H1 (cell line): ENCODE data around the gene HS1BP3. TPM values are rescaled to one million over a fixed set of nuclear protein-coding genes. Genes with fewer than 3 reads are reported as not detected.

Source experiments
- GABPA ChIP-seq: IDR thresholded peaks from 2 replicates; pipeline ENCODE4 v1.6.1; 2011; ENCODE audit warnings: mild to moderate bottlenecking, low read length, moderate library complexity, borderline replicate concordance; ENCODE audit not compliant: insufficient read depth
- HDAC6 ChIP-seq: IDR thresholded peaks from one replicate; pipeline ENCODE4 v1.7.1; 2012; ENCODE audit warnings: low read depth, mild to moderate bottlenecking, inconsistent platforms, low read length, moderate library complexity
- POLR2A ChIP-seq, 2 experiments: IDR thresholded peaks; 1 replicate in 1 of 2; 2 replicates in 1 of 2; pipeline ENCODE4 v1.6.1; 2011; ENCODE audit warnings: low read depth in 2 of 2, low read length in 2 of 2, mild to moderate bottlenecking in 2 of 2; ENCODE audit errors: control extremely low read depth in 1 of 2
- RFX5 ChIP-seq: IDR thresholded peaks from 2 replicates; pipeline ENCODE4 v1.6.1; 2011; ENCODE audit warnings: low read depth, low read length, improper control_type of control experiment, borderline replicate concordance
- RNF2 ChIP-seq: fragments of 200-900, 300-1000 bp; sonication (generic); IDR thresholded peaks from 2 replicates; pipeline ENCODE4 v1.7.1; 2016; ENCODE audit warnings: borderline replicate concordance, low read depth, mild to moderate bottlenecking, antibody characterized with exemption, low read length; ENCODE audit not compliant: poor library complexity, severe bottlenecking; ENCODE audit errors: missing control alignments
- SRF ChIP-seq: IDR thresholded peaks from 2 replicates; pipeline ENCODE4 v1.6.1; 2011; ENCODE audit warnings: mild to moderate bottlenecking, low read depth, low read length, moderate library complexity
- polyA plus RNA-seq, 7 experiments: library from polyadenylated mRNA; depleted of rRNA in 3 of 7; stranded (reverse) in 5 of 7; unstranded in 2 of 7; fragments of >200 nt in 5 of 7; fragments of 200-250 nt in 2 of 7; gene quantifications; 1 replicate in 5 of 7; 2 replicates in 1 of 7; 4 replicates in 1 of 7; pipeline versions ENCODE4 v1.2.1 to v1.2.3, GENCODE V29; 2011 to 2013; ENCODE audit warnings: missing spikeins in 2 of 7, mixed read lengths in 2 of 7
- total RNA-seq: library from RNA; stranded (reverse); fragmentation: NEBNext Ultra II Directional; extraction: Animal tissue kit (Norgen Biotek cat#: 25700); gene quantifications from 2 replicates; pipeline ENCODE4 v1.2.1, GENCODE V29; 2021
- TF ChIP-seq, protein P1 (sequence below): fragments of 300-600 bp; sonication (generic); IDR thresholded peaks from 2 replicates; pipeline ENCODE4 v1.7.1; 2012; ENCODE audit warnings: low read length, moderate library complexity, mild to moderate bottlenecking, inconsistent platforms; ENCODE audit not compliant: insufficient replicate concordance
- TF ChIP-seq, protein P2 (sequence below): IDR thresholded peaks from 2 replicates; pipeline ENCODE4 v1.6.1; 2012; ENCODE audit warnings: inconsistent platforms
- TF ChIP-seq, protein P3 (sequence below): IDR thresholded peaks from 2 replicates; pipeline ENCODE4 v1.6.1; 2012; ENCODE audit warnings: inconsistent platforms

Gene HS1BP3
- total and polyA plus RNA-seq, 2 of the 8 experiments (the other 6 are each of a cell fraction or from before 2014, with no cell fraction given): 11.1 to 11.3 TPM

DNA sequence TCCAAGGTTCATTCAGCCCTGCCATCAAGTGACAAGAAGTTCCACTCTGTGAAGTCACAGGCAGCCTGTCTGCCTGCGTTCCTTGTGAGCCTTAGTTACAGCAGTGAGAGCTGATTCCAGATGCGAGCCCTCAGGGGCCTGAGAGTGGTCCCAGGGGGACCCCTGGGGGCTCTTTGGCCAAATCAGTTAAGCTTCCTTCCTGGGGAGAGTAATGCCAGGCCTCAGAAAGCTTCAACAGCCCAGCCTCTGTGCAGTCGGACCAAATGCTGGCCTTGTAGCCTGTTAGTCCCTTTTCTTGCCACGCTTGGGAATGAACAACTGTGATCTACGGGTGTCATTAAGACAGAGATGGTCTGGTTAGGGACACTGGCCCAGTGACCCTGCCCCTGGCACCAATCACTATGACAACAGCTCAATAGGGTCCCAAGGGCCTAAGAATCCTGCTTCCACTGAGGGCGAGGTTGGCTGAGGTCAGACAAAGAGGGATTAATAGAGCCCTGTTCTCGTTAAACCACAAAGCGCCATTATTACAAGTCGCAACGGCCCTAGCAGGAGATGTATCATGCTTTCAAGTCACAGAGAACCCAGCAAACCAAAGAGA lies 50.9 kb downstream of the HS1BP3 start (continued):
- TF ChIP-seq, protein P1, sequence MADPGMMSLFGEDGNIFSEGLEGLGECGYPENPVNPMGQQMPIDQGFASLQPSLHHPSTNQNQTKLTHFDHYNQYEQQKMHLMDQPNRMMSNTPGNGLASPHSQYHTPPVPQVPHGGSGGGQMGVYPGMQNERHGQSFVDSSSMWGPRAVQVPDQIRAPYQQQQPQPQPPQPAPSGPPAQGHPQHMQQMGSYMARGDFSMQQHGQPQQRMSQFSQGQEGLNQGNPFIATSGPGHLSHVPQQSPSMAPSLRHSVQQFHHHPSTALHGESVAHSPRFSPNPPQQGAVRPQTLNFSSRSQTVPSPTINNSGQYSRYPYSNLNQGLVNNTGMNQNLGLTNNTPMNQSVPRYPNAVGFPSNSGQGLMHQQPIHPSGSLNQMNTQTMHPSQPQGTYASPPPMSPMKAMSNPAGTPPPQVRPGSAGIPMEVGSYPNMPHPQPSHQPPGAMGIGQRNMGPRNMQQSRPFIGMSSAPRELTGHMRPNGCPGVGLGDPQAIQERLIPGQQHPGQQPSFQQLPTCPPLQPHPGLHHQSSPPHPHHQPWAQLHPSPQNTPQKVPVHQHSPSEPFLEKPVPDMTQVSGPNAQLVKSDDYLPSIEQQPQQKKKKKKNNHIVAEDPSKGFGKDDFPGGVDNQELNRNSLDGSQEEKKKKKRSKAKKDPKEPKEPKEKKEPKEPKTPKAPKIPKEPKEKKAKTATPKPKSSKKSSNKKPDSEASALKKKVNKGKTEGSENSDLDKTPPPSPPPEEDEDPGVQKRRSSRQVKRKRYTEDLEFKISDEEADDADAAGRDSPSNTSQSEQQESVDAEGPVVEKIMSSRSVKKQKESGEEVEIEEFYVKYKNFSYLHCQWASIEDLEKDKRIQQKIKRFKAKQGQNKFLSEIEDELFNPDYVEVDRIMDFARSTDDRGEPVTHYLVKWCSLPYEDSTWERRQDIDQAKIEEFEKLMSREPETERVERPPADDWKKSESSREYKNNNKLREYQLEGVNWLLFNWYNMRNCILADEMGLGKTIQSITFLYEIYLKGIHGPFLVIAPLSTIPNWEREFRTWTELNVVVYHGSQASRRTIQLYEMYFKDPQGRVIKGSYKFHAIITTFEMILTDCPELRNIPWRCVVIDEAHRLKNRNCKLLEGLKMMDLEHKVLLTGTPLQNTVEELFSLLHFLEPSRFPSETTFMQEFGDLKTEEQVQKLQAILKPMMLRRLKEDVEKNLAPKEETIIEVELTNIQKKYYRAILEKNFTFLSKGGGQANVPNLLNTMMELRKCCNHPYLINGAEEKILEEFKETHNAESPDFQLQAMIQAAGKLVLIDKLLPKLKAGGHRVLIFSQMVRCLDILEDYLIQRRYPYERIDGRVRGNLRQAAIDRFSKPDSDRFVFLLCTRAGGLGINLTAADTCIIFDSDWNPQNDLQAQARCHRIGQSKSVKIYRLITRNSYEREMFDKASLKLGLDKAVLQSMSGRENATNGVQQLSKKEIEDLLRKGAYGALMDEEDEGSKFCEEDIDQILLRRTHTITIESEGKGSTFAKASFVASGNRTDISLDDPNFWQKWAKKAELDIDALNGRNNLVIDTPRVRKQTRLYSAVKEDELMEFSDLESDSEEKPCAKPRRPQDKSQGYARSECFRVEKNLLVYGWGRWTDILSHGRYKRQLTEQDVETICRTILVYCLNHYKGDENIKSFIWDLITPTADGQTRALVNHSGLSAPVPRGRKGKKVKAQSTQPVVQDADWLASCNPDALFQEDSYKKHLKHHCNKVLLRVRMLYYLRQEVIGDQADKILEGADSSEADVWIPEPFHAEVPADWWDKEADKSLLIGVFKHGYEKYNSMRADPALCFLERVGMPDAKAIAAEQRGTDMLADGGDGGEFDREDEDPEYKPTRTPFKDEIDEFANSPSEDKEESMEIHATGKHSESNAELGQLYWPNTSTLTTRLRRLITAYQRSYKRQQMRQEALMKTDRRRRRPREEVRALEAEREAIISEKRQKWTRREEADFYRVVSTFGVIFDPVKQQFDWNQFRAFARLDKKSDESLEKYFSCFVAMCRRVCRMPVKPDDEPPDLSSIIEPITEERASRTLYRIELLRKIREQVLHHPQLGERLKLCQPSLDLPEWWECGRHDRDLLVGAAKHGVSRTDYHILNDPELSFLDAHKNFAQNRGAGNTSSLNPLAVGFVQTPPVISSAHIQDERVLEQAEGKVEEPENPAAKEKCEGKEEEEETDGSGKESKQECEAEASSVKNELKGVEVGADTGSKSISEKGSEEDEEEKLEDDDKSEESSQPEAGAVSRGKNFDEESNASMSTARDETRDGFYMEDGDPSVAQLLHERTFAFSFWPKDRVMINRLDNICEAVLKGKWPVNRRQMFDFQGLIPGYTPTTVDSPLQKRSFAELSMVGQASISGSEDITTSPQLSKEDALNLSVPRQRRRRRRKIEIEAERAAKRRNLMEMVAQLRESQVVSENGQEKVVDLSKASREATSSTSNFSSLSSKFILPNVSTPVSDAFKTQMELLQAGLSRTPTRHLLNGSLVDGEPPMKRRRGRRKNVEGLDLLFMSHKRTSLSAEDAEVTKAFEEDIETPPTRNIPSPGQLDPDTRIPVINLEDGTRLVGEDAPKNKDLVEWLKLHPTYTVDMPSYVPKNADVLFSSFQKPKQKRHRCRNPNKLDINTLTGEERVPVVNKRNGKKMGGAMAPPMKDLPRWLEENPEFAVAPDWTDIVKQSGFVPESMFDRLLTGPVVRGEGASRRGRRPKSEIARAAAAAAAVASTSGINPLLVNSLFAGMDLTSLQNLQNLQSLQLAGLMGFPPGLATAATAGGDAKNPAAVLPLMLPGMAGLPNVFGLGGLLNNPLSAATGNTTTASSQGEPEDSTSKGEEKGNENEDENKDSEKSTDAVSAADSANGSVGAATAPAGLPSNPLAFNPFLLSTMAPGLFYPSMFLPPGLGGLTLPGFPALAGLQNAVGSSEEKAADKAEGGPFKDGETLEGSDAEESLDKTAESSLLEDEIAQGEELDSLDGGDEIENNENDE: no peak
- TF ChIP-seq, protein P2, sequence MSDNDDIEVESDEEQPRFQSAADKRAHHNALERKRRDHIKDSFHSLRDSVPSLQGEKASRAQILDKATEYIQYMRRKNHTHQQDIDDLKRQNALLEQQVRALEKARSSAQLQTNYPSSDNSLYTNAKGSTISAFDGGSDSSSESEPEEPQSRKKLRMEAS: no peak
- no peak for TF ChIP-seq POLR2A (IDR thresholded peaks at IDR 0.05; ENCODE audit: control extremely low read depth in 1 of 2, low read depth in 2 of 2, low read length in 2 of 2)
- TF ChIP-seq HDAC6: no peak
- TF ChIP-seq RNF2: no peak
- no peak for TF ChIP-seq RFX5
- TF ChIP-seq SRF: no peak
- TF ChIP-seq GABPA: no peak
- TF ChIP-seq, protein P3, sequence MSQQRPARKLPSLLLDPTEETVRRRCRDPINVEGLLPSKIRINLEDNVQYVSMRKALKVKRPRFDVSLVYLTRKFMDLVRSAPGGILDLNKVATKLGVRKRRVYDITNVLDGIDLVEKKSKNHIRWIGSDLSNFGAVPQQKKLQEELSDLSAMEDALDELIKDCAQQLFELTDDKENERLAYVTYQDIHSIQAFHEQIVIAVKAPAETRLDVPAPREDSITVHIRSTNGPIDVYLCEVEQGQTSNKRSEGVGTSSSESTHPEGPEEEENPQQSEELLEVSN: no peak
